Pancreas (tissue), 10 donors: ENCODE measurements around the gene BBOX1. TPM values are rescaled to one million over a fixed set of nuclear protein-coding genes. Genes with fewer than 3 reads are reported as not detected.

ENCODE experiments used
- ATAC-seq, 4 donors: fragments of 200-7000 bp; cut with Tn5 transposase; one replicate each; pipeline versions ENCODE4 v1.8.0 to v1.9.1; 2020; ENCODE audit warnings: mild to moderate bottlenecking in 4 of 4, moderate library complexity in 4 of 4
- DNase-seq, 6 donors: peaks; one replicate each; pipeline ENCODE4 v3.0.0-alpha.2; 2020
- FAIRE-seq: peaks from 2 replicates; lab custom pipeline; 2012; peaks lifted over from hg19 to GRCh38; lab: Jason Lieb, UNC
- H3K27ac ChIP-seq, 4 donors: fragments of 200-600 bp; sonication (generic); 1 replicate in 3 of 4; 2 replicates in 1 of 4; pipeline versions ENCODE4 v1.5.0 to v1.8.0; 2020
- H3K27me3 ChIP-seq, 4 donors: fragments of 200-600 bp; one replicate each; pipeline ENCODE4 v1.8.0; 2021
- H3K36me3 ChIP-seq, 3 donors: fragments of 200-600 bp; sonication (generic) in 1 of 3; one replicate each; pipeline versions ENCODE4 v1.5.0 to v1.8.0; 2020 to 2021
- H3K4me1 ChIP-seq, 3 donors: fragments of 200-600 bp; one replicate each; pipeline ENCODE4 v1.8.0; 2021
- H3K4me3 ChIP-seq, 4 donors: fragments of 200-600 bp; sonication (generic) in 2 of 4; one replicate each; pipeline versions ENCODE4 v1.5.0 to v1.8.0; 2020 to 2021
- H3K9me3 ChIP-seq, 4 donors: fragments of 200-600 bp; one replicate each; pipeline ENCODE4 v1.8.0; 2021
- CTCF ChIP-seq, 4 donors: fragments of 200-600 bp; sonication (generic) in 3 of 4; IDR thresholded peaks; one replicate each; pipeline versions ENCODE4 v1.5.0 to v1.8.0; 2021; ENCODE audit warnings: antibody characterized with exemption in 4 of 4
- WGBS, 2 donors: extraction: QIAGEN DNeasy Blood & Tissue Kit; methylation state at CpG; one replicate each; pipeline ENCODE4 v1.1.7; 2013; 5-methylcytosine and 5-hydroxymethylcytosine counted together
- intact Hi-C, 3 donors: fragments of 100-400 bp; cut with DNase I; formaldehyde crosslinking; loops; one replicate each; pipeline versions ENCODE4 v1.11.1 to v1.14.2; 2022
- polyA plus RNA-seq, 2 donors: library from polyadenylated mRNA; stranded (reverse); fragments of 200-250 nt; gene quantifications; one replicate each; pipeline ENCODE4 v1.2.3, GENCODE V29; 2013
- total RNA-seq, 6 donors: library from RNA; stranded (reverse); fragmentation: NEBNext Ultra II Directional in 4 of 6; extraction: Animal tissue kit (Norgen Biotek cat#: 25700) in 4 of 6; gene quantifications; one replicate each; pipeline versions ENCODE4 v1.2.1 to v1.2.4, GENCODE V29; 2021 to 2023
- donor health status: healthy with polysubstance abuse.
- donor health status: DM: no; HTN: no; CAD: no; lungs with moderate emphysema.
- donor health status: DM: no; HTN: no; CAD: no.
- donor health status: control.
- donor health status: control.
- donor health status: Bipolar disorder and iron deficiency.
- donor health status: DM: yes; HTN: yes; CAD: no.
- donor health status: DM: no; HTN: no; CAD: no.
- donor health status: DM: no; HTN: no; CAD: no.
- donor health status: DM: yes; HTN: yes; CAD: no.

Gene BBOX1
- total and polyA plus RNA-seq, 8 donors, result 0.14 to 2.2 (median 0.34) TPM

- H3K4me3 ChIP-seq, result no peak overlapping the region
- FAIRE-seq (no peak), ATAC-seq (no peak), DNase-seq (no peak)
- no peaks in the 10 kb centered on the region for H3K9me3 ChIP-seq
- intact Hi-C loops, result no loop called here
- TF ChIP-seq CTCF (IDR thresholded peaks at IDR 0.05), result no peak
- H3K36me3 ChIP-seq, result no peaks in the 10 kb centered on the region
- H3K4me1 ChIP-seq, result peaks cover 0 to 3% (median 0%) of the 10 kb centered on the region in 3 donors
- no peaks in the 10 kb centered on the region for H3K27me3 ChIP-seq
- 69 to 71% methylated on average over 2 of the region's 2 CpGs for WGBS, 2 donors
- H3K27ac ChIP-seq, result no peak overlapping the region
Measured at GRCh38 chr11:27083241-27083640, 42.6 kb downstream of the BBOX1 start.

- Histone ChIP-seq H3K9me3 (no peaks in the 10 kb centered on the region), H3K27ac (no peak overlapping the region), H3K36me3 (no peaks in the 10 kb centered on the region), H3K4me3 (no peak overlapping the region), H3K4me1 (peaks cover 0 to 3% (median 0%) of the 10 kb centered on the region in 3 donors), H3K27me3 (no peaks in the 10 kb centered on the region)
- DNase-seq (no peak), FAIRE-seq (no peak), ATAC-seq (no peak)
- intact Hi-C loops, result no loop called here
- no peak for TF ChIP-seq CTCF (IDR thresholded peaks at IDR 0.05)
Measured at GRCh38 chr11:27083782-27084181, 43.2 kb downstream of the BBOX1 start.

GRCh38 chr11:27084518-27084917, 43.9 kb downstream of the BBOX1 start:
- DNase-seq (no peak), FAIRE-seq (no peak), ATAC-seq (no peak)
- no peak for TF ChIP-seq CTCF (IDR thresholded peaks at IDR 0.05)
- no peak overlapping the region for H3K27ac ChIP-seq
- intact Hi-C loops, result no loop called here
- H3K36me3 ChIP-seq, result no peaks in the 10 kb centered on the region
- peaks cover 0 to 3% (median 0%) of the 10 kb centered on the region in 3 donors for H3K4me1 ChIP-seq
- no peak overlapping the region for H3K4me3 ChIP-seq
- no peaks in the 10 kb centered on the region for H3K27me3 ChIP-seq
- H3K9me3 ChIP-seq, result no peaks in the 10 kb centered on the region

GRCh38 chr11:27085111-27085510, 44.5 kb downstream of the BBOX1 start:
- Histone ChIP-seq H3K4me3 (no peak overlapping the region), H3K9me3 (no peaks in the 10 kb centered on the region), H3K27ac (no peak overlapping the region), H3K36me3 (no peaks in the 10 kb centered on the region), H3K4me1 (peaks cover 0 to 3% (median 0%) of the 10 kb centered on the region in 3 donors), H3K27me3 (no peaks in the 10 kb centered on the region)
- FAIRE-seq (no peak), DNase-seq (no peak), ATAC-seq (no peak)
- intact Hi-C loops, result no loop called here
- no peak for TF ChIP-seq CTCF (IDR thresholded peaks at IDR 0.05)
- 84 to 90% methylated on average over 1 of the region's 1 CpG for WGBS, 2 donors

GRCh38 chr11:27085605-27086004, 45.0 kb downstream of the BBOX1 start:
- Histone ChIP-seq H3K9me3 (no peaks in the 10 kb centered on the region), H3K27me3 (no peaks in the 10 kb centered on the region), H3K27ac (no peak overlapping the region), H3K4me1 (peaks cover 0 to 3% (median 0%) of the 10 kb centered on the region in 3 donors), H3K36me3 (no peaks in the 10 kb centered on the region), H3K4me3 (no peak overlapping the region)
- no peak for TF ChIP-seq CTCF (IDR thresholded peaks at IDR 0.05)
- ATAC-seq, result no peak
- no peak for FAIRE-seq
- WGBS, 2 donors, result 0% methylated on average over 1 of the region's 1 CpG
- no peak for DNase-seq
- intact Hi-C loops, result no loop called here
